Mesendoderm (in vitro differentiated cells): ENCODE data around the gene PPIC.

Experiments used
- DNase-seq: peaks from one replicate; pipeline ENCODE4 v3.0.0; 2013
- H2AK5ac ChIP-seq: 2 replicates; pipeline ENCODE4 v1.6.1; 2013; ENCODE audit warnings: low read length, inconsistent platforms
- H2BK120ac ChIP-seq: 2 replicates; pipeline ENCODE4 v1.6.1; 2013; ENCODE audit warnings: low read depth, mild to moderate bottlenecking, low read length, moderate library complexity, mixed read lengths
- H2BK15ac ChIP-seq: replicated peaks from 2 replicates; pipeline ENCODE4 v1.6.1; 2013; ENCODE audit warnings: low read depth, mild to moderate bottlenecking, moderate library complexity
- H2BK5ac ChIP-seq: 2 replicates; pipeline ENCODE4 v1.6.1; 2013; ENCODE audit warnings: low read length, inconsistent platforms
- H3K18ac ChIP-seq: 2 replicates; pipeline ENCODE4 v1.6.1; 2013; ENCODE audit warnings: mild to moderate bottlenecking, low read length, mixed read lengths
- H3K23ac ChIP-seq: one replicate; pipeline ENCODE4 v1.6.1; 2013; ENCODE audit warnings: low read length
- H3K27ac ChIP-seq: 2 replicates; pipeline ENCODE4 v1.5.1; 2013; ENCODE audit warnings: low read depth, mild to moderate bottlenecking, inconsistent platforms, low read length, moderate library complexity
- H3K27me3 ChIP-seq: 2 replicates; pipeline ENCODE4 v1.6.1; 2013; ENCODE audit warnings: low read length, control low read depth, mild to moderate bottlenecking, inconsistent platforms; ENCODE audit not compliant: insufficient read depth, poor library complexity
- H3K36me3 ChIP-seq: 2 replicates; pipeline ENCODE4 v1.6.1; 2013; ENCODE audit warnings: low read length, inconsistent platforms; ENCODE audit not compliant: control insufficient read depth, insufficient read depth
- H3K4ac ChIP-seq: one replicate; pipeline ENCODE4 v1.6.1; 2013; ENCODE audit warnings: low read depth, mild to moderate bottlenecking, low read length, moderate library complexity
- H3K4me1 ChIP-seq: 2 replicates; pipeline ENCODE4 v1.6.1; 2013; ENCODE audit warnings: low read depth, low read length, inconsistent platforms; ENCODE audit not compliant: control insufficient read depth
- H3K4me2 ChIP-seq: 2 replicates; pipeline ENCODE4 v1.6.1; 2013; ENCODE audit warnings: low read length
- H3K4me3 ChIP-seq: 2 replicates; pipeline ENCODE4 v1.5.1; 2013; ENCODE audit warnings: mild to moderate bottlenecking, low read length
- H3K56ac ChIP-seq: one replicate; pipeline ENCODE4 v1.6.1; 2013; ENCODE audit warnings: low read length
- H3K79me1 ChIP-seq: 2 replicates; pipeline ENCODE4 v1.6.1; 2013; ENCODE audit warnings: low read length, inconsistent platforms
- H3K79me2 ChIP-seq: 2 replicates; pipeline ENCODE4 v1.6.1; 2013; ENCODE audit warnings: mild to moderate bottlenecking, low read length; ENCODE audit not compliant: control insufficient read depth, insufficient read depth
- H3K9ac ChIP-seq: 2 replicates; pipeline ENCODE4 v1.6.1; 2013; ENCODE audit warnings: low read length, inconsistent platforms
- H4K5ac ChIP-seq: one replicate; pipeline ENCODE4 v1.6.1; 2013; ENCODE audit warnings: low read length
- H4K8ac ChIP-seq: one replicate; pipeline ENCODE4 v1.6.1; 2013; ENCODE audit warnings: low read depth, mild to moderate bottlenecking, control low read depth, low read length, moderate library complexity
- WGBS: extraction: QIAGEN DNeasy Blood & Tissue Kit; methylation state at CpG from one replicate; pipeline ENCODE4 v1.1.7; 2013; ENCODE audit warnings: low lambda C conversion rate, missing lambda C conversion rate; ENCODE audit not compliant: insufficient coverage; ENCODE audit errors: extremely low coverage; 5-methylcytosine and 5-hydroxymethylcytosine counted together

Gene PPIC

GRCh38 chr5:123001808-123002207 is 34.7 kb downstream of the PPIC start:
- Histone ChIP-seq H3K9ac (no peak overlapping the region), H3K4me2 (no peak overlapping the region), H3K79me2 (no peaks in the 10 kb centered on the region), H3K23ac (no peak overlapping the region), H2BK120ac (no peak overlapping the region), H2BK15ac (no peak overlapping the region), H3K36me3 (no peaks in the 10 kb centered on the region), H3K4me3 (no peak overlapping the region), H3K27ac (no peak overlapping the region), H2AK5ac (no peak overlapping the region), H4K5ac (no peak overlapping the region), H3K4me1 (no peaks in the 10 kb centered on the region), H3K56ac (no peak overlapping the region), H3K27me3 (no peaks in the 10 kb centered on the region), H2BK5ac (no peak overlapping the region), H3K18ac (no peak overlapping the region), H4K8ac (no peak overlapping the region), H3K79me1 (no peaks in the 10 kb centered on the region), H3K4ac (no peak overlapping the region)
- no peak for DNase-seq
- WGBS, result no CpG with 5 or more reads among the region's 7 CpGs

DNA sequence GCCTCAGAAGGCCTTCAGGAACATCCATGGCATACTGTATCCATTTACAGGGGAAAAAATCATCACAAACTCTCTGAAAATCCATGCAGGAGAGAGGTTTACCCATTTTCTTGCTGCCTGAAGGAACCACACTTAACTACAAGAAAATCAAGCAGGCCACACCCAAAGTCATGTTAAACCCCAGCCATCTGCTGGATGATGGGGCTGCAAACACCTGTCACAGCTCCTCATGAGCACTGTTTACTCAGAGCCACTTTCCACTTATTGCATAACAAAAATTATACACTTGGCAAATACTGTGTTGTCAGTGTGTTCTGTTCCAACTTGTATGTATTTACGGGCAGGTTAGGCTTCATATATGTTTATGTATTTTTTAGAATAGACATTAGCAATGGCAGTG is 35.8 kb downstream of the PPIC start:
- Histone ChIP-seq H3K27ac (no peak overlapping the region), H3K4me2 (no peak overlapping the region), H3K9ac (no peak overlapping the region), H3K18ac (no peak overlapping the region), H3K4me3 (no peak overlapping the region), H2BK15ac (no peak overlapping the region), H3K27me3 (no peaks in the 10 kb centered on the region), H3K56ac (no peak overlapping the region), H3K23ac (no peak overlapping the region), H2AK5ac (no peak overlapping the region), H3K79me1 (no peaks in the 10 kb centered on the region), H4K5ac (no peak overlapping the region), H2BK5ac (no peak overlapping the region), H3K4ac (no peak overlapping the region), H2BK120ac (no peak overlapping the region), H3K4me1 (no peaks in the 10 kb centered on the region), H4K8ac (no peak overlapping the region), H3K36me3 (no peaks in the 10 kb centered on the region), H3K79me2 (no peaks in the 10 kb centered on the region)
- no peak for DNase-seq
- no CpG with 5 or more reads among the region's 1 CpG for WGBS

DNA sequence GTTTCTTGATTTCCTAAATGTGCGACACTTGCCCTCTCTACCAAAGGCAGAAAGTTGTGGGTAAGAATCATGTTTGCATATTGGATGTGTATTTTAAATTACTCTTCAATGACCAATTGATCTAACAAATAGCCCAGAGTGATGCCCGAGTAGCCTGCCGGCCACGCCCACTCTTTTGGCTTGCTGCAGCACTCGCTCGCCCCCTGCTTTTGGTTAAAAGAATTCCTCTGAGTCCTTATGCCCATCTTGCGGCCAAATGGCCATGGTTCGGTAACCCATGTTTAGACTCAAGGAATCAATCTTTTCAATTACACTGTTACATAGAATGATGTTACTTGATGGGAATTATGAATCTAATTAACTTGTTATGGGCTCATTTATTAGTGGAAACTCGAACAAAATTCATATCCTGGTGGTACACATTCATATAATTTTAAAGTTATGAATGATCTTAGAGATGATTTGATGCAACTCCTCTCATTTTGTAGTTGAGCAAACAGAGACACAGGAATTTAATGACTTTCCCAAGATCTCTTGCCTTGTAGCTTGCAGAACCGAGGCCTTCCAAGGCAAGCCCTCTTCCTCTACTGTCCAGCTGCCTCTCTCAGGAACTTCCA is 36.5 kb downstream of the PPIC start:
- Histone ChIP-seq H3K56ac (no peak overlapping the region), H4K8ac (no peak overlapping the region), H3K27me3 (no peaks in the 10 kb centered on the region), H3K9ac (no peak overlapping the region), H4K5ac (no peak overlapping the region), H3K36me3 (no peaks in the 10 kb centered on the region), H3K79me2 (no peaks in the 10 kb centered on the region), H3K79me1 (no peaks in the 10 kb centered on the region), H2BK15ac (no peak overlapping the region), H3K18ac (no peak overlapping the region), H2BK120ac (no peak overlapping the region), H3K4ac (no peak overlapping the region), H3K4me3 (no peak overlapping the region), H3K27ac (no peak overlapping the region), H3K4me2 (no peak overlapping the region), H3K23ac (no peak overlapping the region), H2BK5ac (no peak overlapping the region), H3K4me1 (no peaks in the 10 kb centered on the region), H2AK5ac (no peak overlapping the region)
- WGBS, result no CpG with 5 or more reads among the region's 10 CpGs
- peak; percentile 77 for DNase-seq

- Histone ChIP-seq H3K9ac (no peak overlapping the region), H4K5ac (no peak overlapping the region), H3K4me1 (no peaks in the 10 kb centered on the region), H3K79me1 (no peaks in the 10 kb centered on the region), H3K4ac (no peak overlapping the region), H3K79me2 (no peaks in the 10 kb centered on the region), H3K4me2 (no peak overlapping the region), H2BK5ac (no peak overlapping the region), H4K8ac (no peak overlapping the region), H3K56ac (no peak overlapping the region), H2BK15ac (no peak overlapping the region), H3K27ac (no peak overlapping the region), H3K18ac (no peak overlapping the region), H3K27me3 (no peaks in the 10 kb centered on the region), H3K36me3 (no peaks in the 10 kb centered on the region), H3K4me3 (no peak overlapping the region), H2BK120ac (no peak overlapping the region), H2AK5ac (no peak overlapping the region), H3K23ac (no peak overlapping the region)
- DNase-seq, result no peak
- WGBS, result no CpG with 5 or more reads among the region's 7 CpGs
These were observed 39.2 kb downstream of the PPIC start for GRCh38 chr5:122997294-122997693.

DNA sequence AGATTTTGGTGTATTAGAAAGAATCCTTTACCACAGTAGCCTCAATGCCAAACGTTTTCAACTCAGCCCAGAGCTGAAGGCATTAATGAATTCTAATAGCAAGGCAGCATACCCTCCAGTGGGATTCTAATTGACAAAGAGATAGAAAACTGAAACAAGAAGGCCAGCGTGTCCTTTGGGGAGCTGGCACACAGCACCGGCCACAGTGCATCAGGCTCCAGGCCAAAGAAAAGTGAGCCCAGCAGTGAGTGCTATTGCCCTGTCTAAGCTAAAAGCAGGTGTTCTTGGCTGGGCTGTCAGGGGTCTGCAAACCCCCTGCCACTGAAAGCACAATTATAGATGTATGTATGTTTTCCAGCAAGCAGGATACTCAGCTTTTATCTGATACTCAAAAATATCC is 40.4 kb downstream of the PPIC start:
- Histone ChIP-seq H2BK15ac (no peak overlapping the region), H4K5ac (no peak overlapping the region), H3K27me3 (no peaks in the 10 kb centered on the region), H4K8ac (no peak overlapping the region), H3K4ac (no peak overlapping the region), H3K4me1 (no peaks in the 10 kb centered on the region), H3K27ac (no peak overlapping the region), H3K18ac (no peak overlapping the region), H3K36me3 (no peaks in the 10 kb centered on the region), H3K4me2 (no peak overlapping the region), H3K23ac (no peak overlapping the region), H3K56ac (no peak overlapping the region), H2BK120ac (no peak overlapping the region), H3K4me3 (no peak overlapping the region), H3K79me1 (no peaks in the 10 kb centered on the region), H2AK5ac (no peak overlapping the region), H2BK5ac (no peak overlapping the region), H3K9ac (no peak overlapping the region), H3K79me2 (no peaks in the 10 kb centered on the region)
- DNase-seq, result no peak
- no CpG with 5 or more reads among the region's 3 CpGs for WGBS
